Hepatocyte (in vitro differentiated cells): ENCODE results near the gene PROX2. TPM values are rescaled to one million over a fixed set of nuclear protein-coding genes. Genes with fewer than 3 reads are reported as not detected.

Experiments used
- DNase-seq: peaks from one replicate; pipeline ENCODE4 v3.0.0-alpha.2; 2016; ENCODE audit warnings: low spot score
- H2AFZ ChIP-seq: fragments of 200-600 bp; sonication (generic); 2 replicates; pipeline ENCODE4 v1.6.0; 2016; ENCODE audit warnings: antibody characterized with exemption, mild to moderate bottlenecking
- H3K27ac ChIP-seq: fragments of 200-600 bp; sonication (generic); 2 replicates; pipeline ENCODE4 v1.5.1; 2016; ENCODE audit warnings: mild to moderate bottlenecking
- H3K27me3 ChIP-seq: fragments of 200-600 bp; sonication (generic); 2 replicates; pipeline ENCODE4 v1.6.1; 2016
- H3K36me3 ChIP-seq: fragments of 200-600 bp; sonication (generic); replicated peaks from 2 replicates; pipeline ENCODE4 v1.5.1; 2016; ENCODE audit warnings: low read depth; ENCODE audit not compliant: insufficient read depth
- H3K4me1 ChIP-seq: fragments of 200-600 bp; sonication (generic); 2 replicates; pipeline ENCODE4 v1.5.1; 2016; ENCODE audit warnings: mild to moderate bottlenecking, moderate library complexity; ENCODE audit not compliant: insufficient read depth
- H3K4me2 ChIP-seq: fragments of 200-600 bp; sonication (generic); 2 replicates; pipeline ENCODE4 v1.6.0; 2016
- H3K4me3 ChIP-seq: fragments of 200-600 bp; sonication (generic); 2 replicates; pipeline ENCODE4 v1.5.1; 2016; ENCODE audit warnings: mild to moderate bottlenecking
- H3K79me2 ChIP-seq: fragments of 200-600 bp; sonication (generic); 2 replicates; pipeline ENCODE4 v1.6.0; 2017; ENCODE audit warnings: mild to moderate bottlenecking
- H3K9me2 ChIP-seq: fragments of 200-600 bp; sonication (generic); replicated peaks from 2 replicates; pipeline ENCODE4 v1.6.0; 2017; ENCODE audit warnings: mild to moderate bottlenecking; ENCODE audit not compliant: insufficient read depth
- H3K9me3 ChIP-seq: fragments of 200-600 bp; sonication (generic); 2 replicates; pipeline ENCODE4 v1.5.1; 2016; ENCODE audit warnings: low read depth, mild to moderate bottlenecking
- H4K20me1 ChIP-seq: fragments of 200-600 bp; sonication (generic); 2 replicates; pipeline ENCODE4 v1.6.0; 2016; ENCODE audit warnings: mild to moderate bottlenecking; ENCODE audit not compliant: insufficient read depth, poor library complexity, severe bottlenecking
- CTCF ChIP-seq: fragments of 200-600 bp; sonication (generic); IDR thresholded peaks from 2 replicates; pipeline ENCODE4 v1.5.1; 2016; ENCODE audit warnings: antibody characterized with exemption, mild to moderate bottlenecking; ENCODE audit not compliant: poor library complexity
- EZH2 ChIP-seq: fragments of 200-600 bp; sonication (generic); IDR thresholded peaks from 2 replicates; pipeline ENCODE4 v1.6.1; 2016; ENCODE audit warnings: antibody characterized with exemption, mild to moderate bottlenecking, borderline replicate concordance
- EZH2phosphoT487 ChIP-seq: fragments of 200-600 bp; sonication (generic); IDR thresholded peaks from one replicate; pipeline ENCODE4 v1.6.1; 2018; ENCODE audit warnings: antibody characterized with exemption, mild to moderate bottlenecking, low read depth, moderate library complexity; ENCODE audit not compliant: unreplicated experiment, severe bottlenecking
- WGBS: methylation state at CpG from one replicate; pipeline ENCODE4 v1.1.6; 2016; ENCODE audit warnings: low lambda C conversion rate; ENCODE audit errors: missing lambda C conversion rate; 5-methylcytosine and 5-hydroxymethylcytosine counted together
- polyA plus RNA-seq: library from polyadenylated mRNA; unstranded; fragments of >200 nt; fragmentation: Nextera tagmentation; extraction: Ambion mirVana; gene quantifications from 2 replicates; pipeline ENCODE4 v1.2.1, GENCODE V29; 2016
- total RNA-seq: library from RNA; depleted of rRNA; stranded (reverse); fragments of >200 nt; gene quantifications from 2 replicates; pipeline ENCODE4 v1.2.3, GENCODE V29; 2014

The PROX2 gene
- total and polyA plus RNA-seq, 2 experiments from 2014 or later = not detected

GRCh38 chr14:74886001-74886400 is 10.1 kb upstream of the PROX2 start:
- Histone ChIP-seq H3K4me2 (no peak overlapping the region), H3K79me2 (peaks cover 66% of the 10 kb centered on the region), H3K27me3 (no peaks in the 10 kb centered on the region), H3K9me3 (no peaks in the 10 kb centered on the region), H2AFZ (no peak overlapping the region), H3K4me1 (peaks cover 22% of the 10 kb centered on the region), H3K27ac (no peak overlapping the region), H3K9me2 (no peaks in the 10 kb centered on the region), H3K36me3 (no peaks in the 10 kb centered on the region), H4K20me1 (peaks cover 60% of the 10 kb centered on the region), H3K4me3 (no peak overlapping the region)
- no peak for TF ChIP-seq CTCF
- WGBS = 70% methylated on average over 3 of the region's 3 CpGs
- no peak for DNase-seq

- H3K27me3 ChIP-seq = no peaks in the 10 kb centered on the region
- H3K9me3 ChIP-seq = no peaks in the 10 kb centered on the region
- no peak for TF ChIP-seq EZH2
- no peak for TF ChIP-seq CTCF
- no peak for TF ChIP-seq EZH2phosphoT487
- peaks cover 53% of the 10 kb centered on the region for H3K79me2 ChIP-seq
- H3K27ac ChIP-seq = peak overlapping the region; percentile 98
- peak; percentile 65 for DNase-seq
- H3K36me3 ChIP-seq = no peaks in the 10 kb centered on the region
- peak overlapping the region; percentile 96 for H3K4me3 ChIP-seq
- peaks cover 25% of the 10 kb centered on the region for H3K4me1 ChIP-seq
- peaks cover 46% of the 10 kb centered on the region for H4K20me1 ChIP-seq
- WGBS = 2% methylated on average over 45 of the region's 49 CpGs
- H3K9me2 ChIP-seq = no peaks in the 10 kb centered on the region
- peak overlapping the region; percentile 99 for H2AFZ ChIP-seq
- H3K4me2 ChIP-seq = peak overlapping the region; percentile 91
Observed at GRCh38 chr14:74882103-74882920, 6.4 kb upstream of the PROX2 start.

GRCh38 chr14:74881431-74882102 is 5.6 kb upstream of the PROX2 start, which contains the start of gene DLST:
Gene DLST (plus strand): TSS chr14:74881916. CDS start chr14:74881954, 38 bp downstream.
- Histone ChIP-seq H3K9me3 (no peaks in the 10 kb centered on the region), H3K4me3 (peak within 1 kb of the TSS; percentile 96), H3K27me3 (no peaks in the 10 kb centered on the region), H3K9me2 (no peaks in the 10 kb centered on the region), H2AFZ (peak within 1 kb of the TSS; percentile 99), H3K4me1 (peaks cover 25% of the 10 kb centered on the region), H4K20me1 (peaks cover 39% of the 10 kb centered on the region), H3K4me2 (peak within 1 kb of the TSS; percentile 91), H3K79me2 (peaks cover 46% of the 10 kb centered on the region), H3K27ac (peak within 1 kb of the TSS; percentile 98), H3K36me3 (no peaks in the 10 kb centered on the region)
- peak; percentile 94 for DNase-seq
- no peak for TF ChIP-seq EZH2phosphoT487
- no peak for TF ChIP-seq EZH2
- no peak for TF ChIP-seq CTCF
- under 1% methylated on average over 39 of the region's 53 CpGs for WGBS
